AG10803 (cell line): ENCODE data around the gene PDCD11.
"Not testable (repeated sequence)": the region's sequence is repeated elsewhere in the genome, so short reads cannot be mapped to it uniquely, and the experiment has no call there.

Experiments used
- DNase-seq: peaks from one replicate; pipeline ENCODE4 v3.0.0; 2010; ENCODE audit warnings: low read depth
- H3K4me3 ChIP-seq: 2 replicates; pipeline ENCODE4 v1.5.1; 2011; ENCODE audit warnings: mild to moderate bottlenecking, low read length, control low read depth
- CTCF ChIP-seq: conservative IDR thresholded peaks from 2 replicates; pipeline ENCODE4 v1.5.1; 2011; ENCODE audit warnings: mild to moderate bottlenecking, low read length, control low read depth, inconsistent platforms

Gene PDCD11

GRCh38 chr10:103396789-103397087 lies 312 bp downstream of the PDCD11 start:
- no peak for DNase-seq
- peak overlapping the region; percentile 73 for H3K4me3 ChIP-seq
- no peak for TF ChIP-seq CTCF

GRCh38 chr10:103397191-103397825 lies 882 bp downstream of the PDCD11 start:
- peak; percentile 7 for DNase-seq
- no peak for TF ChIP-seq CTCF
- H3K4me3 ChIP-seq = peak overlapping the region; percentile 73

GRCh38 chr10:103413564-103413963 lies 17.1 kb downstream of the PDCD11 start:
- no peak for DNase-seq

GRCh38 chr10:103415581-103415980 lies 19.2 kb downstream of the PDCD11 start:
- H3K4me3 ChIP-seq = no peak overlapping the region
- TF ChIP-seq CTCF = no peak
- no peak for DNase-seq

More at GRCh38 chr10:103413564-103413963, 17.1 kb downstream of the PDCD11 start:
- no peak for TF ChIP-seq CTCF
- H3K4me3 ChIP-seq = no peak overlapping the region

- no peak overlapping the region for H3K4me3 ChIP-seq
- TF ChIP-seq CTCF = peak; percentile 67
- DNase-seq = peak; percentile 71
Measured at GRCh38 chr10:103416436-103417147, 20.2 kb downstream of the PDCD11 start.

GRCh38 chr10:103417148-103417469 lies 20.7 kb downstream of the PDCD11 start:
- DNase-seq, H3K4me3 ChIP-seq: not testable (repeated sequence)

GRCh38 chr10:103417601-103418000 lies 21.2 kb downstream of the PDCD11 start:
- no peak for DNase-seq
- H3K4me3 ChIP-seq = no peak overlapping the region
- TF ChIP-seq CTCF = no peak
